NCI-H2081 treated with DMSO at 0.1 percent for 48 hours (cell line): Measurements from ENCODE around the gene OR2A12.
A peak's percentile ranks its signal among the peaks of the same experiment; 100 is the strongest.
"Not testable (repeated sequence)": the region's sequence is repeated elsewhere in the genome, so short reads cannot be mapped to it uniquely, and the experiment has no call there.

Source experiments
- DNase-seq: peaks from one replicate; lab custom pipeline; 2025; lab: John Stamatoyannopoulos, UW

OR2A12 gene

GRCh38 chr7:144118341-144118740 is 32.3 kb downstream of the OR2A12 start:
- no peak for DNase-seq

- DNase-seq, result no peak
These were observed 36.8 kb downstream of the OR2A12 start, which contains the start of gene OR2A14 for GRCh38 chr7:144122876-144123275. TSS of gene OR2A14 (plus strand) at chr7:144123176. CDS start at chr7:144129113, 5,937 bp downstream.

DNA sequence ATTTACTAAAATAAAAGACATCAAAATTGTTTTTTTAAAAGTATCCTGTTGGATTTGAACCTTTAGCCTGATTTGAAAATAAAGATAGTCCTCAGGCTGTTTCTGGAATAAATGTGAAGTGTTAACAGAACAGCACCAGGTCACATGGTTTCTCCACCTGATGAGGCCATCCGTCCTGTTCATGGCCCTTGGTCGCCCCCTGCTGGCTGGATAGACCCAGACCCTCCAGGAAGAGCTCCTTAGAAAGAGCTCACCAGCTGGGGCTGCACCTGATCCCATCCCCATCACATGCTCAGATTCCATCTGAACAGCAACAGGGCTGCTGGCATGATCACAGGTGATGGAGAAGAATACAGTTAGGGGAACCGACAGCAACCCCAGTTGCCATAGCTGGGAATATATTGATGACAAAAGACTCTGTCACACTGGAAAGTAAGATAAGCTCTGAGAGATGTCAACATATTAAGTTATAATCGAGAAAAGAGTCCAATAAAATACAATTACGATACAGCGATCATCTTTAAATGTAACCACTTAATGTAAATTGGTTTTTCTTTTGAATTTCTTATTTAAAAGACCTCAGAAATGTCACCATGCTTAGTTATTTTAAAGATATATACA is 41.7 kb downstream of the OR2A12 start:
- DNase-seq, result peak; percentile 68

DNA sequence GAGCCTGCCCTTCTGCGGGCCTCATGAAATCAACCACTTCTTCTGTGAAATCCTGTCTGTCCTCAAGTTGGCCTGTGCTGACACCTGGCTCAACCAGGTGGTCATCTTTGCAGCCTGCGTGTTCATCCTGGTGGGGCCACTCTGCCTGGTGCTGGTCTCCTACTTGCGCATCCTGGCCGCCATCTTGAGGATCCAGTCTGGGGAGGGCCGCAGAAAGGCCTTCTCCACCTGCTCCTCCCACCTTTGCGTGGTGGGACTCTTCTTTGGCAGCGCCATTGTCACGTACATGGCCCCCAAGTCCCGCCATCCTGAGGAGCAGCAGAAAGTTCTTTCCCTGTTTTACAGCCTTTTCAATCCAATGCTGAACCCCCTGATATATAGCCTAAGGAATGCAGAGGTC is 43.5 kb downstream of the OR2A12 start:
- not testable (repeated sequence) for DNase-seq

DNA sequence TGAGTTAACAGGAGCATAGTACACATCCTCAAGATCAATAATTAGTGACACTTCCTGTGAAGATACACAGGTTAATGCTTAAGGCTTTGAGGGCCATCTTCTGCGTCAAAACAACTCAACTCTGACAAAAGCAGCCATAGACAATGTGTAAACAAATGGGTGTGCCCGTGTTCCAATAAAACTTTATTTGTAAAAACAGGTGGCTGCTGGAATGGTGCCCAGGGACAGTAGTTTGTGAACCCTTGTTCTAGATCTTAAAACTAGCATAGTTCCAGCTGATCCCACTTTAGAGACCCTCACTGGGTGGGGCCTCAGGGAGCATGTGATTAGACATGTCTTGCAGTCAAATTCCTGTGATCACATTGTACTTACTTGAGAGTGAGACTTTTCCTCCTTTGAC is 44.7 kb downstream of the OR2A12 start:
- no peak for DNase-seq

- no peak for DNase-seq
These were observed 46.2 kb downstream of the OR2A12 start for GRCh38 chr7:144132262-144132661.

DNA sequence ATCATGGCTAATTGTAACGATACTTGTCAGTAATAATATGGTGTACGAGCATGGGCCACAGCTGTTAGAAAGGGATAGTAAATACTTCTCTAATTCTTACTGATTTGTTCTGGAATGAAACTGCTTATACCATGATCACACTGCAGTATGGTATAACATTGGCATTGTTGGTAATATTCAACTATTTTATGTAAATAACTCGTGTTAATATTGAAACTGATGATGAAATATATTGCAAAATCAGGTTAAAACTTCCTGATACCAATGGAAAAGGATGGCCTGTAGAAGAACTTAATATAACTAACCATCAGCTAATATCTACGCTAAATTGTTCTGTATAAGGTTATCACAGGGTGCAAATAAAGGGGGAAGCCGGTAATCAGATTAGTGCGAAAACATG is 47.2 kb downstream of the OR2A12 start:
- DNase-seq, result no peak

- no peak for DNase-seq
These were observed 48.0 kb downstream of the OR2A12 start for GRCh38 chr7:144134116-144134515.

GRCh38 chr7:144137501-144137900 is 51.4 kb downstream of the OR2A12 start:
- DNase-seq, result no peak

GRCh38 chr7:144142187-144142586 is 56.1 kb downstream of the OR2A12 start:
- DNase-seq, result no peak

- DNase-seq, result no peak
These were observed 58.3 kb downstream of the OR2A12 start for GRCh38 chr7:144144426-144144825.

DNA sequence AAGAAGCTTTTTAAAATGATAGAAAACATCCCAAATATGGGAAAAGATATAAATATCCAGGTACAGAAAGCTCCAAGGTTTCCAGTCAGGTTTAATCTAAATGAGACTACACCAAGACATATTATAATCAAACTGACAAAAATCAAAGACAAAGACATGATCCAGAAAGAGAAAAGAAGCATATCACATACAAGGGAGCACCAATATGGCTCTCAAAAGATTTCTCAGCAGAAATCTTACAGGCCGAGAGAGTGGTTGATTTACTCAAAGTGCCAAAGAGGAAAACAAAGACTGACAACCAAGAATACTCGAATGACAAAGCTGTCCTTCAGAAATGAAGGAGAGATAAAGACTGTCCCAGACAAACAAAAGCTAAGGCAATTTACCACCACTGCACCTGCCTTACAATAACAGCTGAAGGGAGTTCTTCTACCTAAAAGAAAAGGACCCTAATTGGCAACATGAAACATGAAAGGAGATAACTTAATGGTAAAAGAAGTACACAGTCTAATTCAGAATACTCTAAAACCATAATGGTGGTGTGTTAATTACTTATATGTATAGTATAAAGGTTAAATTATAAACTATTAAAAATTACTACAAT is 62.2 kb downstream of the OR2A12 start:
- no peak for DNase-seq
